Measurements from ENCODE around the gene MED28. TPM values are rescaled to one million over a fixed set of nuclear protein-coding genes. Genes with fewer than 3 reads are reported as not detected.

Gene MED28
- total RNA-seq, 1 donor from 2014 or later: 113 TPM

DNA sequence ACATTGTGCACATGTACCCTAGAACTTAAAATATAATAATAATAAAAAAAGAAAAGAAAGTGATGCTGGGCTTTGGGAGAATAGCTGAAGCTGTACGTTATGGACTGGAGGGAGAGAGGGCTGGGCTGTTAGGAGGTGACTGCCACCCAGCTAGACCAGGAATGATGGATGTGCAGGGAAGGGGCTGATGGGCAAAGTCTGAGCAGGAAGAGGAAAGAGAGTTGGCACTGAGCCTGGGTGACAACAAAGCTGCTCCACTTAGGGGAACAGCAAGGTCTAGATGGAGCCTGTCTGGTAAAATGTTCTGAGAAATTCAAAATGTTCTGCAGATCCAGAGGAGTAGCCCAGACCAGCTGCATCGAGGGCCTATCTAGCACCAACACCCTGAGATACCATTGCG, 32.3 kb downstream of the MED28 start:
- TF ChIP-seq, protein P1, sequence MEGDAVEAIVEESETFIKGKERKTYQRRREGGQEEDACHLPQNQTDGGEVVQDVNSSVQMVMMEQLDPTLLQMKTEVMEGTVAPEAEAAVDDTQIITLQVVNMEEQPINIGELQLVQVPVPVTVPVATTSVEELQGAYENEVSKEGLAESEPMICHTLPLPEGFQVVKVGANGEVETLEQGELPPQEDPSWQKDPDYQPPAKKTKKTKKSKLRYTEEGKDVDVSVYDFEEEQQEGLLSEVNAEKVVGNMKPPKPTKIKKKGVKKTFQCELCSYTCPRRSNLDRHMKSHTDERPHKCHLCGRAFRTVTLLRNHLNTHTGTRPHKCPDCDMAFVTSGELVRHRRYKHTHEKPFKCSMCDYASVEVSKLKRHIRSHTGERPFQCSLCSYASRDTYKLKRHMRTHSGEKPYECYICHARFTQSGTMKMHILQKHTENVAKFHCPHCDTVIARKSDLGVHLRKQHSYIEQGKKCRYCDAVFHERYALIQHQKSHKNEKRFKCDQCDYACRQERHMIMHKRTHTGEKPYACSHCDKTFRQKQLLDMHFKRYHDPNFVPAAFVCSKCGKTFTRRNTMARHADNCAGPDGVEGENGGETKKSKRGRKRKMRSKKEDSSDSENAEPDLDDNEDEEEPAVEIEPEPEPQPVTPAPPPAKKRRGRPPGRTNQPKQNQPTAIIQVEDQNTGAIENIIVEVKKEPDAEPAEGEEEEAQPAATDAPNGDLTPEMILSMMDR (IDR thresholded peaks at IDR 0.05; ENCODE audit: unreplicated experiment): no peak
- H3K9me3 Mint-ChIP-seq: peaks cover 26% of the 10 kb centered on the region
- H3K36me3 Mint-ChIP-seq: peaks cover 15% of the 10 kb centered on the region
- no peak for DNase-seq (ENCODE audit: low spot score in 2 of 2, unreplicated experiment in 2 of 2)
- H3K27ac Mint-ChIP-seq: no peak overlapping the region
- H3K4me3 Mint-ChIP-seq: no peak overlapping the region
- H3K4me1 Mint-ChIP-seq: no peaks in the 10 kb centered on the region
- H3K27me3 Mint-ChIP-seq (ENCODE audit: low read depth): no peaks in the 10 kb centered on the region

DNA sequence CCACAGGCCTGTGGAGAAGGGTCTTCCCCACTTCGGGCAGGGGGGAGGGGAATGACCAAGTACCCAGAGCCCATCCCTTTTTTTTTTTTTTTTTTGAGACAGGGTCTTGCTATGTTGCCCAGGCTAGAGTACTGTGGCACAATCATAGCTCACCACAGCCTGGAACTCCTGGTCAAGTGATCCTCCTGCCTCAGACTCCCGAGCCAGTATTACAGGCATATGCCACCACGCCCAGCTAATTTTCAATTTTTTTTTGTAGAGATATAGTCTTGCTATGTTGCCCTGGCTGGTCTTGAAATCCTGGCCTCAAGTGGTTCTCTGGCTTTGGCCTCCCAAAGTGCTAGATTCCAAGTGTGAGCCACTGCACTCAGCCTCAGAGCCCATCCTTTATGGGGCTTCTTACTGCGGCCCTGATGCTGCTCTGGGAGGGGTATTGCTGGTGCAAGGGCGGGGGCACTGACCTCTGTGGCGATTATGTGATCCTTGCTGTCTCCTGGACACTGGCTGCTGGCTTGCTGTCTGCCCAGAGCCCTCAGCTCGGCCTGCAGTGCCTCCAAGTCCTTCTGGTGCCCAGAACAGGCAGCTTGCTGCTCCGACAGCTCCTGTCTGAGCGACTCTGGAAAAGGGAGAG, 32.9 kb downstream of the MED28 start:
- TF ChIP-seq, protein P1 (IDR thresholded peaks at IDR 0.05; ENCODE audit: unreplicated experiment): no peak
- Mint-ChIP-seq H3K36me3 (peaks cover 13% of the 10 kb centered on the region), H3K9me3 (peaks cover 26% of the 10 kb centered on the region), H3K4me3 (no peak overlapping the region), H3K27me3 (ENCODE audit: low read depth) (no peaks in the 10 kb centered on the region), H3K27ac (no peak overlapping the region), H3K4me1 (no peaks in the 10 kb centered on the region)
- DNase-seq (ENCODE audit: low spot score in 2 of 2, unreplicated experiment in 2 of 2): no peak

DNA sequence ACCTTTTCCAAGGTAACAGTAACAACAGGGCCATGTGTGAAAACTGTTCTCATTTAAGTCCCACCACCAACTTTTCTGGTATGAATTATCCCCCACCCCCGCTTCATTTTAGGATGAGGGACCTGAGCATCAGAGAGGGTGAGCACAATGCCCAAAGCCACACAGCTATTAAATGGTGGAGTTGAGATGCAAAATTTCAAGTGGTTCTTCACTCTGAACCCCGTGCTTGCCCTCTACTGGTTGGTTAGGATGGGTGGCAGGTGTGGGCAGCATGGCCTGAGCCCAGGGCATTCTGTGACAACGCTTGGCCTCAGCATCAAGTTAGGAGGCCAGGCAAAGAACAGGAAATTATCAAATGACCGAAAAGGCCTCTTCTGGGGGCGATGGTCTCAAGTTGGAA, 33.5 kb downstream of the MED28 start:
- no peak overlapping the region for H3K27ac Mint-ChIP-seq
- peaks cover 7% of the 10 kb centered on the region for H3K36me3 Mint-ChIP-seq
- no peaks in the 10 kb centered on the region for H3K4me1 Mint-ChIP-seq
- TF ChIP-seq, protein P1 (IDR thresholded peaks at IDR 0.05; ENCODE audit: unreplicated experiment): no peak
- no peak for DNase-seq (ENCODE audit: low spot score in 2 of 2, unreplicated experiment in 2 of 2)
- H3K27me3 Mint-ChIP-seq (ENCODE audit: low read depth): no peaks in the 10 kb centered on the region
- H3K4me3 Mint-ChIP-seq: no peak overlapping the region
- peaks cover 19% of the 10 kb centered on the region for H3K9me3 Mint-ChIP-seq

DNA sequence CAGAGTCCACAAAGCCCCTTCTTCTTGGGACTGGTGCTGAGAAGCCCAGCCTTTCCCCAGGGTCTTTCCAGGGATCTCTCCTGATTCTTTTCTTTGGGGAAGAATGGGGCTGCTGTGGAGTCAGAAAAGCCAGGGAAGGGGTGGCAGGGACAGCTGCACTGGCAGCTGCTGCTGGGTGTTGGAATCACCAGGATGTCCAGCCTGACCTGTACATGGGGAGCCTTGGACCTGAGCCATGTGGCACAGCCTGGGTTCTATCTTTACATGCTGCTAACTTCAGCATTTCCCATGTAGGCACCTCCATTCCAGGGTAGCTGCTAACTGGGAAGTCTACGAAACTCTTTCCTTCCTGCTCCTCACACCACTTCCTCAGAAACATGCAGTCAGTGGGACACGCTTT, 36.0 kb downstream of the MED28 start:
- H3K27ac Mint-ChIP-seq: no peak overlapping the region
- peaks cover under 1% of the 10 kb centered on the region for H3K27me3 Mint-ChIP-seq (ENCODE audit: low read depth)
- H3K36me3 Mint-ChIP-seq: no peaks in the 10 kb centered on the region
- peaks cover 3% of the 10 kb centered on the region for H3K9me3 Mint-ChIP-seq
- no peaks in the 10 kb centered on the region for H3K4me1 Mint-ChIP-seq
- TF ChIP-seq, protein P1 (IDR thresholded peaks at IDR 0.05; ENCODE audit: unreplicated experiment): no peak
- no peak overlapping the region for H3K4me3 Mint-ChIP-seq
- DNase-seq (ENCODE audit: low spot score in 2 of 2, unreplicated experiment in 2 of 2): no peak

DNA sequence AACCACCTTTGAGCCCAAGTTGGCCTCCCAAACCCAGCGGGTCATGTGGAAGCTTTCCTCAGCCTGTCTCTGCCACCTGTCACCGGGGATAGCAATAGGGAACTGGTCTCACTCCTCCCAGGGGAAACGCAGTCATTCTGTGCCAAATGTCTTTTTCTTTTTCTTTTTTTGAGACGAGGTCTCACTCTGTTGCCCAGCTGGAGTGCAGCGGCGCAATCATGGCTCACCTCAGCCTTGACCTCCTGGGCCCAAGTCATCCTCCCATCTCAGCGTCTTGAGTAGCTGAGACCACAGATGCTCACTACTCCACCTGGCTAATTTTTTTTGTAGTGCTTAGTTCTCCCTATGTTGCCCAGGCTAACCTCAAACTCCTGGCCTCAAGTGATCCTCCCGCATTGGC, 40.3 kb downstream of the MED28 start:
- DNase-seq (ENCODE audit: low spot score in 2 of 2, unreplicated experiment in 2 of 2): no peak
- Mint-ChIP-seq H3K9me3 (no peaks in the 10 kb centered on the region), H3K4me1 (no peaks in the 10 kb centered on the region), H3K27ac (no peak overlapping the region), H3K27me3 (ENCODE audit: low read depth) (peaks cover 23% of the 10 kb centered on the region), H3K4me3 (no peak overlapping the region), H3K36me3 (no peaks in the 10 kb centered on the region)
- TF ChIP-seq, protein P1 (IDR thresholded peaks at IDR 0.05; ENCODE audit: unreplicated experiment): no peak

DNA sequence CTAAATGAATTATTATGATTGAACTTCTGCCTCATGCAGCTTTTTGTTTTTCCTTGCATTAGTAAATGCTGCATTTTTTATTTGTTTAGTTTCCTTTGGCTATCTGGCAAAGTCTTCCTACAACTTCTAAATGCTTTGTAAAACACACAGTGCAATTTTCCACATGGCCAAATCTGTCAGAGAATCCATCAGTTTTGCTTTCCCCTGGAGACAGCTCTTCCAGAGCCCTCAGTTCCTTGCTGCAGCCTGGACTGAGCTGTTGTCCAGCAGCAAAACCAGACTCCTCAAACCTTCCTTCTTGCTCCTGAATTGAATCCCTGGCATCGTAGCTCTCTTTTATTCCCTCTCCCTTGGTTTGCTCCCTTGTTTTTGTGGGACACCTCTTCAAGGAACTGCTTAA, 42.6 kb downstream of the MED28 start:
- TF ChIP-seq, protein P1 (IDR thresholded peaks at IDR 0.05; ENCODE audit: unreplicated experiment): no peak
- no peaks in the 10 kb centered on the region for H3K4me1 Mint-ChIP-seq
- peaks cover 28% of the 10 kb centered on the region for H3K27me3 Mint-ChIP-seq (ENCODE audit: low read depth)
- DNase-seq (ENCODE audit: low spot score in 2 of 2, unreplicated experiment in 2 of 2): no peak
- H3K27ac Mint-ChIP-seq: no peak overlapping the region
- no peaks in the 10 kb centered on the region for H3K9me3 Mint-ChIP-seq
- no peaks in the 10 kb centered on the region for H3K36me3 Mint-ChIP-seq
- H3K4me3 Mint-ChIP-seq: no peak overlapping the region
